ENCODE data around the gene CELA2A. TPM values are rescaled to one million over a fixed set of nuclear protein-coding genes. Genes with fewer than 3 reads are reported as not detected.

Gene CELA2A
- total RNA-seq, 2 experiments from 2014 or later: not detected

- CTCF ChIA-PET: interaction anchor here (1.5 to 1.9 kb wide), 2 partner anchors 19 to 89 kb away, joined by 5 to 9 read pairs; no protein-coding TSS in a partner anchor
- DNase-seq (peak in 7 of 14 experiments; percentile 36 to 77 (median 46)), ATAC-seq (ENCODE audit: poor library complexity) (no peak)
- Mint-ChIP-seq H3K4me3 (peak overlapping the region; percentile 97), H3K4me1 (ENCODE audit: low read depth) (peaks cover 55% of the 10 kb centered on the region), H3K27ac (peak overlapping the region; percentile 85), H3K27me3 (no peaks in the 10 kb centered on the region), H3K36me3 (ENCODE audit: low read depth) (peaks cover 8% of the 10 kb centered on the region), H3K9me3 (no peaks in the 10 kb centered on the region)
- H3K4me3 ChIP-seq (ENCODE audit: low read length): peak overlapping the region; percentile 94
- peaks cover 11% of the 10 kb centered on the region for H3K36me3 ChIP-seq (ENCODE audit: insufficient read depth, low read length)
- intact Hi-C loops (cut with DNase I, micrococcal nuclease): loop anchor here in 1 of 2 experiments (10.0 kb wide), 1 partner anchor 1643 kb away; the partner anchor contains the start of gene SDHB
- no peak for TF ChIP-seq CTCF (IDR thresholded peaks at IDR 0.05)
- no peaks in the 10 kb centered on the region for H3K9me3 ChIP-seq (ENCODE audit: control insufficient read depth in 1 of 2, insufficient read depth in 1 of 2, low read length in 2 of 2)
- H3K4me1 ChIP-seq (ENCODE audit: insufficient read depth, low read length): peaks cover 75% of the 10 kb centered on the region
- no peaks in the 10 kb centered on the region for H3K27me3 ChIP-seq (ENCODE audit: control insufficient read depth in 1 of 2, insufficient read depth in 2 of 2, low read length in 2 of 2)
- POLR2A ChIA-PET: interaction anchor here (0.9 to 1.2 kb wide), 2 partner anchors 19 to 81 kb away, joined by 3 read pairs; no protein-coding TSS in a partner anchor
- peak overlapping the region; percentile 51 to 60 for H3K27ac ChIP-seq (ENCODE audit: low read depth in 1 of 2, low read length in 2 of 2)
Measured at GRCh38 chr1:15411593-15412137, 44.9 kb upstream of the CELA2A start.

- H3K9me3 ChIP-seq (ENCODE audit: control insufficient read depth in 1 of 2, insufficient read depth in 1 of 2, low read length in 2 of 2): no peaks in the 10 kb centered on the region
- ChIA-PET CTCF (interaction anchor here (1.5 to 1.9 kb wide), 2 partner anchors 19 to 89 kb away, joined by 5 to 9 read pairs; no protein-coding TSS in a partner anchor), POLR2A (interaction anchor here (1.2 kb wide), 1 partner anchor 82 kb away, joined by 3 read pairs; no protein-coding TSS in a partner anchor)
- peaks cover 11% of the 10 kb centered on the region for H3K36me3 ChIP-seq (ENCODE audit: insufficient read depth, low read length)
- peak overlapping the region; percentile 85 for H3K27ac Mint-ChIP-seq
- peaks cover 8% of the 10 kb centered on the region for H3K36me3 Mint-ChIP-seq (ENCODE audit: low read depth)
- H3K27ac ChIP-seq (ENCODE audit: low read depth in 1 of 2, low read length in 2 of 2): peak overlapping the region in 1 of 2 donors; percentile 60
- peaks cover 61% of the 10 kb centered on the region for H3K4me1 Mint-ChIP-seq (ENCODE audit: low read depth)
- H3K4me3 ChIP-seq (ENCODE audit: low read length): peak overlapping the region; percentile 94
- H3K27me3 ChIP-seq (ENCODE audit: control insufficient read depth in 1 of 2, insufficient read depth in 2 of 2, low read length in 2 of 2): no peaks in the 10 kb centered on the region
- DNase-seq: peak in 7 of 14 experiments; percentile 17 to 80 (median 57)
- intact Hi-C loops (cut with DNase I, micrococcal nuclease): loop anchor here in 1 of 2 experiments (10.0 kb wide), 1 partner anchor 1643 kb away; the partner anchor contains the start of gene SDHB
- ATAC-seq (ENCODE audit: poor library complexity): peak; percentile 11
- peak overlapping the region; percentile 97 for H3K4me3 Mint-ChIP-seq
- TF ChIP-seq CTCF (IDR thresholded peaks at IDR 0.05): no peak
- H3K4me1 ChIP-seq (ENCODE audit: insufficient read depth, low read length): peaks cover 79% of the 10 kb centered on the region
- H3K9me3 Mint-ChIP-seq: no peaks in the 10 kb centered on the region
- H3K27me3 Mint-ChIP-seq: no peaks in the 10 kb centered on the region
Measured at GRCh38 chr1:15412175-15412800, 44.2 kb upstream of the CELA2A start.

GRCh38 chr1:15412843-15413242 is 43.7 kb upstream of the CELA2A start:
- Mint-ChIP-seq H3K36me3 (ENCODE audit: low read depth) (peaks cover 8% of the 10 kb centered on the region), H3K27me3 (no peaks in the 10 kb centered on the region), H3K4me1 (ENCODE audit: low read depth) (peaks cover 66% of the 10 kb centered on the region), H3K9me3 (no peaks in the 10 kb centered on the region), H3K27ac (peak overlapping the region; percentile 85), H3K4me3 (peak overlapping the region; percentile 97)
- peaks cover 11% of the 10 kb centered on the region for H3K36me3 ChIP-seq (ENCODE audit: insufficient read depth, low read length)
- no peak for DNase-seq
- ChIA-PET POLR2A (interaction anchor here (1.2 kb wide), 1 partner anchor 82 kb away, joined by 3 read pairs; no protein-coding TSS in a partner anchor), CTCF (interaction anchor here (1.5 kb wide), 1 partner anchor 18 kb away, joined by 5 read pairs; no protein-coding TSS in a partner anchor)
- H3K9me3 ChIP-seq (ENCODE audit: control insufficient read depth in 1 of 2, insufficient read depth in 1 of 2, low read length in 2 of 2): no peaks in the 10 kb centered on the region
- peak overlapping the region; percentile 94 for H3K4me3 ChIP-seq (ENCODE audit: low read length)
- H3K27ac ChIP-seq (ENCODE audit: low read depth in 1 of 2, low read length in 2 of 2): peak overlapping the region in 1 of 2 donors; percentile 48
- peaks cover 84% of the 10 kb centered on the region for H3K4me1 ChIP-seq (ENCODE audit: insufficient read depth, low read length)
- H3K27me3 ChIP-seq (ENCODE audit: control insufficient read depth in 1 of 2, insufficient read depth in 2 of 2, low read length in 2 of 2): no peaks in the 10 kb centered on the region
- TF ChIP-seq CTCF (IDR thresholded peaks at IDR 0.05): no peak
- intact Hi-C loops (cut with DNase I, micrococcal nuclease): loop anchor here in 1 of 2 experiments (10.0 kb wide), 1 partner anchor 1642 kb away; the partner anchor contains the start of gene SDHB
- ATAC-seq (ENCODE audit: poor library complexity): no peak

All from CD4-positive, alpha-beta T cell (primary cell).